GM12891 (cell line): Measurements from ENCODE around the gene MEIS1.

ENCODE experiments used
- PAX5 ChIP-seq: IDR thresholded peaks from 2 replicates; pipeline ENCODE4 v1.6.1; 2011; ENCODE audit warnings: low read length, moderate library complexity, mild to moderate bottlenecking; ENCODE audit not compliant: insufficient read depth, severe bottlenecking
- POLR2A ChIP-seq: IDR thresholded peaks from 2 replicates; pipeline ENCODE4 v1.6.1; 2011; ENCODE audit warnings: low read depth, low read length, control low read depth
- POLR2AphosphoS5 ChIP-seq: IDR thresholded peaks from 2 replicates; pipeline ENCODE4 v1.6.1; 2011; ENCODE audit warnings: low read depth, low read length, control low read depth
- POU2F2 ChIP-seq: IDR thresholded peaks from 2 replicates; pipeline ENCODE4 v1.6.1; 2011; ENCODE audit warnings: low read depth, mild to moderate bottlenecking, control low read depth, low read length, moderate library complexity
- SPI1 ChIP-seq: IDR thresholded peaks from 2 replicates; pipeline ENCODE4 v1.6.1; 2011; ENCODE audit warnings: low read depth, low read length, control low read depth
- TAF1 ChIP-seq: IDR thresholded peaks from 2 replicates; pipeline ENCODE4 v1.6.1; 2011; ENCODE audit warnings: low read depth, low read length, control low read depth

DNA sequence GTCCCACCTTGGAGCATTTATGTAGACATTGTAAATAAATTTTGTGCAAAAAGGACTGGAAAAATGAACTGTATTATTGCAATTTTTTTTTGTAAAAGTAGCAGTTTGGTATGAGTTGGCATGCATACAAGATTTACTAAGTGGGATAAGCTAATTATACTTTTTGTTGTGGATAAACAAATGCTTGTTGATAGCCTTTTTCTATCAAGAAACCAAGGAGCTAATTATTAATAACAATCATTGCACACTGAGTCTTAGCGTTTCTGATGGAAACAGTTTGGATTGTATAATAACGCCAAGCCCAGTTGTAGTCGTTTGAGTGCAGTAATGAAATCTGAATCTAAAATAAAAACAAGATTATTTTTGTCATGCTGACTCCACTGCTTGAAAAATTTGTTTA is 137.5 kb downstream of the MEIS1 start:
- TF ChIP-seq SPI1, result no peak
- no peak for TF ChIP-seq TAF1
- no peak for TF ChIP-seq POLR2AphosphoS5
- no peak for TF ChIP-seq POLR2A
- TF ChIP-seq PAX5, result no peak
- no peak for TF ChIP-seq POU2F2
